Neuronal stem cell (in vitro differentiated cells): ENCODE results near the gene NECAB3.

Experiments
- DNase-seq: peaks from one replicate; pipeline ENCODE4 v3.0.0-alpha.2; 2013; ENCODE audit warnings: low spot score
- H2AFZ ChIP-seq: one replicate; pipeline ENCODE4 v1.6.1; 2013; ENCODE audit warnings: mild to moderate bottlenecking, low read length, inconsistent platforms
- H2AK5ac ChIP-seq: 2 replicates; pipeline ENCODE4 v1.6.1; 2013; ENCODE audit warnings: low read depth, mild to moderate bottlenecking, inconsistent platforms, low read length, moderate library complexity, mixed read lengths
- H2BK120ac ChIP-seq: 2 replicates; pipeline ENCODE4 v1.6.1; 2013; ENCODE audit warnings: low read depth, mild to moderate bottlenecking, inconsistent platforms, low read length, moderate library complexity, mixed read lengths
- H2BK12ac ChIP-seq: one replicate; pipeline ENCODE4 v1.6.1; 2013; ENCODE audit warnings: low read length, inconsistent platforms
- H2BK15ac ChIP-seq: 2 replicates; pipeline ENCODE4 v1.6.1; 2013; ENCODE audit warnings: mild to moderate bottlenecking, low read length, inconsistent platforms, mixed read lengths
- H2BK5ac ChIP-seq: one replicate; pipeline ENCODE4 v1.6.1; 2013; ENCODE audit warnings: inconsistent platforms, mild to moderate bottlenecking, low read length, moderate library complexity
- H3K14ac ChIP-seq: one replicate; pipeline ENCODE4 v1.6.1; 2013; ENCODE audit warnings: low read length, inconsistent platforms
- H3K18ac ChIP-seq: 2 replicates; pipeline ENCODE4 v1.6.1; 2013; ENCODE audit warnings: low read length, inconsistent platforms
- H3K23ac ChIP-seq: 2 replicates; pipeline ENCODE4 v1.6.1; 2013; ENCODE audit warnings: low read depth, mild to moderate bottlenecking, mixed read lengths, low read length, inconsistent platforms; ENCODE audit not compliant: poor library complexity
- H3K27ac ChIP-seq: replicated peaks from 3 replicates; pipeline ENCODE4 v1.5.1; 2013; ENCODE audit warnings: low read length, inconsistent platforms
- H3K27me3 ChIP-seq, 3 experiments: 2 replicates each; pipeline ENCODE4 v1.6.1; 2013; ENCODE audit warnings: low read length in 3 of 3, mild to moderate bottlenecking in 2 of 3, inconsistent platforms in 1 of 3, low read depth in 1 of 3, mixed read lengths in 1 of 3, moderate library complexity in 1 of 3; ENCODE audit not compliant: control insufficient read depth in 3 of 3, insufficient read depth in 3 of 3
- H3K36me3 ChIP-seq, 2 donors: replicated peaks in 1 of 2; 2 replicates each; pipeline ENCODE4 v1.6.1; 2013; ENCODE audit warnings: low read length in 2 of 2; ENCODE audit not compliant: control insufficient read depth in 2 of 2, insufficient read depth in 2 of 2
- H3K4ac ChIP-seq: 2 replicates; pipeline ENCODE4 v1.6.1; 2013; ENCODE audit warnings: inconsistent platforms, mild to moderate bottlenecking, low read length, moderate library complexity
- H3K4me1 ChIP-seq, 2 donors: 1 replicate in 1 of 2; 2 replicates in 1 of 2; pipeline ENCODE4 v1.6.1; 2013; ENCODE audit warnings: low read length in 2 of 2, low read depth in 1 of 2; ENCODE audit not compliant: control insufficient read depth in 2 of 2, insufficient read depth in 1 of 2
- H3K4me2 ChIP-seq: one replicate; pipeline ENCODE4 v1.6.1; 2013; ENCODE audit warnings: mild to moderate bottlenecking, low read length, inconsistent platforms; ENCODE audit not compliant: insufficient read depth, poor library complexity, severe bottlenecking
- H3K4me3 ChIP-seq, 2 donors: 2 replicates each; pipeline ENCODE4 v1.5.1; 2013; ENCODE audit warnings: low read length in 2 of 2, mild to moderate bottlenecking in 2 of 2, inconsistent platforms in 1 of 2, moderate library complexity in 1 of 2
- H3K79me1 ChIP-seq: one replicate; pipeline ENCODE4 v1.6.1; 2013; ENCODE audit warnings: low read depth, mild to moderate bottlenecking, inconsistent platforms, low read length, moderate library complexity
- H3K9ac ChIP-seq: one replicate; pipeline ENCODE4 v1.6.1; 2013; ENCODE audit warnings: mild to moderate bottlenecking, low read depth, low read length, inconsistent platforms; ENCODE audit not compliant: poor library complexity
- H3K9me3 ChIP-seq, 2 donors: replicated peaks in 1 of 2; 2 replicates each; pipeline versions ENCODE3 to v1.6.1; 2013; ENCODE audit warnings: low read length in 2 of 2, mild to moderate bottlenecking in 2 of 2, inconsistent platforms in 1 of 2, low read depth in 1 of 2, mixed read lengths in 1 of 2, moderate library complexity in 1 of 2; ENCODE audit not compliant: control insufficient read depth in 2 of 2, insufficient read depth in 1 of 2
- H4K8ac ChIP-seq: one replicate; pipeline ENCODE4 v1.6.1; 2013; ENCODE audit warnings: low read depth, mild to moderate bottlenecking, inconsistent platforms, low read length, moderate library complexity
- H4K91ac ChIP-seq: one replicate; pipeline ENCODE4 v1.6.1; 2013; ENCODE audit warnings: low read length, low read depth, mild to moderate bottlenecking, inconsistent platforms; ENCODE audit not compliant: poor library complexity
- WGBS, 2 donors: extraction: QIAGEN DNeasy Blood & Tissue Kit; methylation state at CpG; one replicate each; pipeline ENCODE4 v1.1.7; 2013; ENCODE audit warnings: missing lambda C conversion rate in 2 of 2, mixed read lengths in 1 of 2; ENCODE audit not compliant: insufficient read length in 2 of 2, insufficient replicate concordance in 1 of 2; ENCODE audit errors: extremely low coverage in 2 of 2; 5-methylcytosine and 5-hydroxymethylcytosine counted together

NECAB3 gene

GRCh38 chr20:33719277-33719988, 45.2 kb upstream of the NECAB3 start:
- Histone ChIP-seq H3K27ac (no peak overlapping the region), H2BK12ac (peak overlapping the region; percentile 75), H3K9ac (peak overlapping the region; percentile 68), H2BK5ac (no peak overlapping the region), H4K8ac (no peak overlapping the region), H4K91ac (no peak overlapping the region), H3K14ac (no peak overlapping the region), H3K18ac (peak overlapping the region; percentile 87), H2AFZ (no peak overlapping the region), H3K4me1 (peaks cover 0 to 2% of the 10 kb centered on the region in 2 donors), H2BK15ac (no peak overlapping the region), H3K4ac (no peak overlapping the region), H3K9me3 (peaks cover 0 to 2% of the 10 kb centered on the region in 2 donors), H3K36me3 (no peaks in the 10 kb centered on the region), H3K23ac (peak overlapping the region; percentile 55), H3K27me3 (peaks cover 0 to 3% (median 0%) of the 10 kb centered on the region in 3 experiments), H3K4me3 (peak overlapping the region in 1 of 2 donors; percentile 90), H3K79me1 (no peaks in the 10 kb centered on the region), H2AK5ac (peak overlapping the region; percentile 77), H3K4me2 (peak overlapping the region; percentile 70), H2BK120ac (no peak overlapping the region)
- no peak for DNase-seq
- no CpG with 5 or more reads among the region's 13 CpGs for WGBS, 2 donors

DNA sequence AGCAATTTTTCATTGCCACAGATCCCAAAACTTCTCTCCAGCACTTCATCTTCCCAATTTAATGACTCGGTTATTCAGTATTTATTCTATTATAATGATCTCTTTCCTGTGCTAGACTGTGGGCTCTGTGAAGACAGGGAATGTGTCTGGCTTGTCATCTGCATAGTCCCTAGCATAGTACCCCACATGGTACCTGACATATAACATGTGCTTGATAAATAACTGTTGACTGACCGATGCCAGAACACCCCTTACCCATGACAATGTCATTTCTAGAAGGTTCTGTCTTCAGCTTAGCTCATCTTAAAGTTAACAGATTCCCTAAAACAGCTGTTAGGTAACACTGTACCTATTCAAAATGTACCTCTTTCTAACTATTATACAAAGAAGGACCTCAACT, 42.3 kb upstream of the NECAB3 start:
- H3K14ac ChIP-seq, result no peak overlapping the region
- H3K9me3 ChIP-seq, result no peaks in the 10 kb centered on the region
- H2AK5ac ChIP-seq, result no peak overlapping the region
- DNase-seq, result no peak
- no peak overlapping the region for H2BK15ac ChIP-seq
- H2AFZ ChIP-seq, result no peak overlapping the region
- H4K91ac ChIP-seq, result no peak overlapping the region
- no peak overlapping the region for H3K18ac ChIP-seq
- H2BK120ac ChIP-seq, result no peak overlapping the region
- H4K8ac ChIP-seq, result no peak overlapping the region
- H3K9ac ChIP-seq, result no peak overlapping the region
- H3K27ac ChIP-seq, result no peak overlapping the region
- no CpG with 5 or more reads among the region's 2 CpGs for WGBS, 2 donors
- H3K4me2 ChIP-seq, result no peak overlapping the region
- peaks cover 0 to 8% (median 0%) of the 10 kb centered on the region in 3 experiments for H3K27me3 ChIP-seq
- no peaks in the 10 kb centered on the region for H3K79me1 ChIP-seq
- H2BK12ac ChIP-seq, result no peak overlapping the region
- no peak overlapping the region for H2BK5ac ChIP-seq
- no peak overlapping the region for H3K4me3 ChIP-seq
- H3K36me3 ChIP-seq, result no peaks in the 10 kb centered on the region
- H3K4ac ChIP-seq, result no peak overlapping the region
- H3K23ac ChIP-seq, result no peak overlapping the region
- H3K4me1 ChIP-seq, result peaks cover 0 to 2% of the 10 kb centered on the region in 2 donors

GRCh38 chr20:33713865-33714367, 39.7 kb upstream of the NECAB3 start:
- Histone ChIP-seq H3K14ac (no peak overlapping the region), H3K79me1 (no peaks in the 10 kb centered on the region), H3K23ac (no peak overlapping the region), H2BK15ac (no peak overlapping the region), H3K27ac (no peak overlapping the region), H3K27me3 (peaks cover 0 to 19% (median 0%) of the 10 kb centered on the region in 3 experiments), H3K4me1 (no peaks in the 10 kb centered on the region), H2AFZ (no peak overlapping the region), H3K9ac (no peak overlapping the region), H3K4me2 (no peak overlapping the region), H3K9me3 (no peaks in the 10 kb centered on the region), H4K91ac (no peak overlapping the region), H3K4ac (no peak overlapping the region), H3K4me3 (no peak overlapping the region), H2BK5ac (no peak overlapping the region), H3K36me3 (no peaks in the 10 kb centered on the region), H2BK120ac (no peak overlapping the region), H4K8ac (no peak overlapping the region), H3K18ac (no peak overlapping the region), H2BK12ac (peak overlapping the region; percentile 7), H2AK5ac (no peak overlapping the region)
- no CpG with 5 or more reads among the region's 10 CpGs for WGBS, 2 donors
- no peak for DNase-seq

DNA sequence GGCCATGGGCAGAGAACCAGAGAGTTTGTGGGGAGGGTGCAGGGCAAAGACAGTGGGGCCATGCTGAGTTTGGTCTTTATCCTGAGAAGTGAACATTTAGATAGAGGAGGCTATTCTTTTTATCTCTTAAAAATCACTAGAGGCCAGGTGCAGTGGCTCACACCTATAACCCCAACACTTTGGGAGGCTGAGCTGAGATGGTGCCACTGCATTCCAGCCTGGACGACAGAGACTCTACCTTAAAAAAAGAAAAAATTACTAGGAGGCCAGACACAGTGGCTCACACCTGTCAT, 37.2 kb upstream of the NECAB3 start:
- WGBS, 2 donors, result no CpG with 5 or more reads among the region's 1 CpG
- Histone ChIP-seq H3K27ac (no peak overlapping the region), H4K91ac (no peak overlapping the region)

More for the DNA sequence above, 37.2 kb upstream of the NECAB3 start:
- no peaks in the 10 kb centered on the region for H3K36me3 ChIP-seq
- H3K4ac ChIP-seq, result no peak overlapping the region
- H3K4me3 ChIP-seq, result no peak overlapping the region
- DNase-seq, result no peak
- H3K9me3 ChIP-seq, result no peaks in the 10 kb centered on the region
- no peak overlapping the region for H2BK12ac ChIP-seq
- H3K23ac ChIP-seq, result no peak overlapping the region
- H4K8ac ChIP-seq, result no peak overlapping the region
- H3K27me3 ChIP-seq, result peaks cover 0 to 19% (median 0%) of the 10 kb centered on the region in 3 experiments
- no peak overlapping the region for H2AFZ ChIP-seq
- no peak overlapping the region for H3K9ac ChIP-seq
- H2AK5ac ChIP-seq, result no peak overlapping the region
- no peak overlapping the region for H2BK15ac ChIP-seq
- H3K14ac ChIP-seq, result no peak overlapping the region
- no peak overlapping the region for H2BK120ac ChIP-seq
- no peak overlapping the region for H2BK5ac ChIP-seq
- no peak overlapping the region for H3K18ac ChIP-seq
- no peaks in the 10 kb centered on the region for H3K4me1 ChIP-seq
- H3K79me1 ChIP-seq, result no peaks in the 10 kb centered on the region
- H3K4me2 ChIP-seq, result no peak overlapping the region
